Inflammatory macrophage treated with lipopolysaccharide for 4 hours (primary cell): ENCODE data around the gene GBF1.
"Not testable (repeated sequence)": the region's sequence is repeated elsewhere in the genome, so short reads cannot be mapped to it uniquely, and the experiment has no call there.

Experiments used
- DNase-seq: peaks from one replicate; pipeline ENCODE4 v3.0.0-alpha.2; 2020

GBF1 gene

DNA sequence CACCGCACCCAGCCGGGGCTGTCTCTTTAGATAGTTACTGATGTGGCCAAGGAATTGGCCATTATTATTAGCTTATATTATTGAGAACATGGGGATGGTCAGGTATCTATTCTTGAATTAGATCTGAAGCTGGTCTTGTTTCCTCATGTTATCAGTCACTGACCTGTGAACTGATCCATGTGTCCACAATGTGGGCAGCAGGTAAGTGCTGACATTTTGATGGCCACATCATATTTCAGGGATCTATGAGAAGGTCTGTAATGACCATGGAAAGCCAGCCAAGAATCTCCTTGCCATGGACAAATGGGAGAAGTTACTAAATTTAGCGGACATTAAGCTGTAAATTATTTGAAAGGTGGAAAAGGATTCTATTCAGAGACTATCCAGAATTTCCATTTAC, 61.4 kb downstream of the GBF1 start:
- DNase-seq = no peak

DNA sequence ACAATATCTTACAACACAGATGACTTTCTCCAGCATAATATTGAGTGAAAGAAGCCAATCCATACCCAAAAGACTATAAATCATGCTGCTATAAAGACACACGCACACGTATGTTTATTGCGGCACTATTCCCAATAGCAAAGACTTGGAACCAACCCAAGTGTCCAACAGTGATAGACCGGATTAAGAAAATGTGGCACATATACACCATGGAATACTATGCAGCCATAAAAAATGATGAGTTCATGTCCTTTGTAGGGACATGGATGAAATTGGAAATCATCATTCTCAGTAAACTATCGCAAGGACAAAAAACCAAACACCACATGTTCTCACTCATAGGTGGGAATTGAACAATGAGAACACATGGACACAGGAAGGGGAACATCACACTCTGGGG, 63.0 kb downstream of the GBF1 start:
- DNase-seq = not testable (repeated sequence)

DNA sequence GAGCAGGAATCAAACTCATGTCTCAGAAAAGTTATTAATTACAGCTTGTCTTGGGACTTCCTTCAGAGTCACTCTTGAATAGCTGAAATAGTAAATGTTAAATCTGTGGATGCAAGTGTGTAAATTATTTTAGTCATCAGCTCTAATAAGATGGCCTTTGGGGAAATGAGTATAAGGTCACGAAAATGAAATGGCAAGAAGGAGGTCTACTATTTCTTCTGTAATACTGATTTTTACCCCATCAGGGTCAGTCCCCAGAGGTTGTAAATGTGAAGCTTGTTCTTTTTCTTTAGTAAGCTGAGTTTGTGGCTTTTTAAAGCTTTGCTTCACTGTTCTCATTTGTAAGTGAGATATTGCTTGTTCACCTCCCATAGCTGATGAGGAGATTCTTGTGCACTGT, 63.9 kb downstream of the GBF1 start:
- DNase-seq = no peak

DNA sequence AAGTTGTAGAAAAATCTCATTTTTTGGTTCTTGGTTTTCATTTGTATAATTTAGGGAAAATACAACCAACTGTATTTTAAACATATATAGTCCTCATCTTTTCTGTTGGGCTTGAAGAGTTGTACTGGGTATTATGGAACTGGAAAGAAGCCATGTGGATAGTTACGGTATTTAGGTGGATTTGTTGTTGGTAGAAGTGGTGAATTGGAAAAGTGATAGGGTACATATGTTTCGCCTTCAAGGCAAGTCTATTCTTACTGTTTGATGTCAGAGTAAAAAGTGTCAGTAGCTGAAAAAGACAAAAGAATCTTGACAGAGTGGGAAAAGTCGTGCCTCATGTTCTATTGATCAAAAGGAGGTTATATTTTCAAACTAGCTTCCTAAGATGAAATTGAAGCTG, 64.6 kb downstream of the GBF1 start:
- DNase-seq = no peak

- no peak for DNase-seq
Observed at GRCh38 chr10:102310361-102311024, 65.2 kb downstream of the GBF1 start.

GRCh38 chr10:102311025-102311420, 65.7 kb downstream of the GBF1 start:
- DNase-seq = no peak

- DNase-seq = no peak
Observed at GRCh38 chr10:102312683-102313082, 67.4 kb downstream of the GBF1 start.

GRCh38 chr10:102313221-102313896, 68.0 kb downstream of the GBF1 start:
- DNase-seq = no peak

- no peak for DNase-seq
Observed at GRCh38 chr10:102314801-102315200, 69.5 kb downstream of the GBF1 start.

DNA sequence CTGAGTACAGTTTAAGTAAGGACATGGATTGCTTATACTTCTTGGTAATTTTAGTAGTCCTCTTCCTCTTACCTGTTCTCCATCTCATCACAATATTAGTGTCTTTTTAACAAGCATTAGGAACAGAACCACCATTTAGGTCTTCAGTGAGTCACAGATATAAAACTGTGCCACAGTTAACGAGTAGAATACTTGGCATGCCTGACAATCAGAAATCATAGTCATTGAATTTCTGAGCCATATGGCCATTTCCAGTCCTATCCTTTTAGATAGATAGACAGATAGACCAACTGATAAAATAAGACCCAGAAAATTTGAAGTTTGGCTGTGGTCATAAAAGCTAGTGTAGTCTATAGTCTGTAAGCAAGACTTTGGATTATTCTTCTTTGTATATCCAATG, 71.1 kb downstream of the GBF1 start:
- DNase-seq = no peak

GRCh38 chr10:102322914-102323313, 77.6 kb downstream of the GBF1 start:
- no peak for DNase-seq

DNA sequence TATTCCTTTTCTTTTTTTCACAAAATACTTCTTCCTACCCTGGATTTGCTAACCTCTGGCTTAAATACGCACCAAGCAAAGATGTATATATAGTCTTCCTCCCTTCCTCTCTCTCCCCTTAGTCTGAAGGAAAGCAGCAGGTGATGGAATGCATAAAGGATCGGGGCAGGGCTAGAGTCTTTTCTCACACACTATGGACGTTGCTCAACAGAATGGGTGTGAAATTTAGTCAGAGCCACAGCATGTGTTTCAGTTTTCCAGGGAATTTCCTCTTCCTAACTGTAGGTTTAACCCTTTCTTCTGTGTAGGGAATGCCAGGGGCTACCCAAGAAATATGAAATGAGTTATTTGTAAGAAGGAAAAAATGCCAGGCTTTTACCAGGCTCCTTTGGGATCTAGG, 78.7 kb downstream of the GBF1 start:
- DNase-seq = no peak

DNA sequence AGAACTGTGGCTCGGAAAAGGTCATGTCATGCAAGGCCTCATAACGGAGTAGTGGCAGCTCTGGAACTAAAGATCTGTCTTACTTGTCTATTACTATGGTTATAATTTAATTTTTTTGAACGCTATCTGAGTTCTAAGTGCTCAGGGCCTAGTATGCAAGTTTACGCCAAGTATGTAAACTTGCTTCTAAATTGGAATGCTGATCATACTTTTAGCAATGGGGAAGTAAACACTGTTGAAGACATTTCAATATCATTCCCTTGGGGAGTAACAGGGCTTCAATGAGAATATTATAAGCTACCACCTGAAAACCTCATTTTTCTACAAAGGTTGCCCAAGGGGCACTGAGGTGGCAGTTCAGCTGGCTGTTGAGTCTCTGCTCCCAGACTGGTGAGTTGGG, 80.7 kb downstream of the GBF1 start:
- DNase-seq = no peak

GRCh38 chr10:102327002-102327401, 81.7 kb downstream of the GBF1 start:
- no peak for DNase-seq

GRCh38 chr10:102327641-102328040, 82.3 kb downstream of the GBF1 start:
- no peak for DNase-seq

- no peak for DNase-seq
Observed at GRCh38 chr10:102332772-102333171, 87.4 kb downstream of the GBF1 start.

GRCh38 chr10:102334101-102334500, 88.8 kb downstream of the GBF1 start:
- no peak for DNase-seq

GRCh38 chr10:102335184-102335583, 89.9 kb downstream of the GBF1 start:
- DNase-seq = no peak

- no peak for DNase-seq
Observed at GRCh38 chr10:102341038-102341688, 95.8 kb downstream of the GBF1 start.

- no peak for DNase-seq
Observed at GRCh38 chr10:102342458-102342857, 97.1 kb downstream of the GBF1 start.

GRCh38 chr10:102342958-102343357, 97.6 kb downstream of the GBF1 start:
- DNase-seq = no peak

DNA sequence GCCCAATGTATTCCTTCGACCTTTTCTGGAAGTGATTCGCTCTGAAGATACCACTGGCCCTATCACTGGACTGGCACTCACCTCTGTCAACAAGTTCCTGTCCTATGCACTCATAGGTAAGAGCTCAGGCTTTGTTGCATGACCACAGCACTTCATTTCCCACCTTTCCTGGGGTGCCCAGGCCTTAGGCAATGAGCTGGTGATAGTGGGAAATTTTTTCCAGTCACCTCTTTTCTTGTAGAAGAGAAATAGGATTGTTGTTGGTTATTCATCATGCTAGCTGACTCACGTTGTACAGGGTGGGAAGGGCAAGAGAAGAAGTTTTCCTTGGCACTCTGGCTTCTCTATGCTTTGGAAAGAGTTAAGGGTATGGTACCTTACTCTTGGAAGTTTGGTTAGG, 98.7 kb downstream of the GBF1 start:
- no peak for DNase-seq

DNA sequence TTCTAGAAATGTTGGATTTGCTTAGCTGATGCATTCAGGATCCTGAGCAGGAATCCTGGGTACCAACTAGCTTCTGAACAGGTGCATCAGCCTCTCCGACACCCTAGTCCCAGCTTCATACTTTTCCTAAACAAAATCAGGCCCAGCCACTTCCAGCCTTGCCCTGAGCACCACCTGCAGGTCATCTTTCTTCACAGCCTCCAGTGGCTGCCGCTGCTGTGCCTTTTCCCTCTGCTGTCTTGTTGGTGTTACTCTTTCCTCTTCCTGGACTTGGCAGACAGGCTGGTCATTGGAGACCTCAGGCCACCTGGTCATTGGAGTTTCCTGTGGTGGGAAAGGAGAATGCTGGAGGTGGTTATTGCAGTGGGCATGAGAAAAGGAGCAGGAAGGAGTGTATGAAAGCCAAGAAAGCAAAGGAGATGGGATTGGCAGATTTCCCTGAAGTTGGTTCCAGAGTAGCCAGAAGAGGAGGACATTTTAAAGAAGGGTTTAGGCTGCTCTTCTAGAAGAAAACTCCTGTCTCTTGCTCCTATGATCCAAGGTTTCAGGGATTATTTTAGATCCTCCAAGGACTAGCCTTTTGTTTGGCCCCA, 102.0 kb downstream of the GBF1 start:
- peak; percentile 3 for DNase-seq
